ENCODE results near the gene EHF. TPM values are rescaled to one million over a fixed set of nuclear protein-coding genes. Genes with fewer than 3 reads are reported as not detected.

Gene EHF
- total RNA-seq, 4 donors from 2014 or later = 0.09 to 0.85 TPM; not detected in 2

DNA sequence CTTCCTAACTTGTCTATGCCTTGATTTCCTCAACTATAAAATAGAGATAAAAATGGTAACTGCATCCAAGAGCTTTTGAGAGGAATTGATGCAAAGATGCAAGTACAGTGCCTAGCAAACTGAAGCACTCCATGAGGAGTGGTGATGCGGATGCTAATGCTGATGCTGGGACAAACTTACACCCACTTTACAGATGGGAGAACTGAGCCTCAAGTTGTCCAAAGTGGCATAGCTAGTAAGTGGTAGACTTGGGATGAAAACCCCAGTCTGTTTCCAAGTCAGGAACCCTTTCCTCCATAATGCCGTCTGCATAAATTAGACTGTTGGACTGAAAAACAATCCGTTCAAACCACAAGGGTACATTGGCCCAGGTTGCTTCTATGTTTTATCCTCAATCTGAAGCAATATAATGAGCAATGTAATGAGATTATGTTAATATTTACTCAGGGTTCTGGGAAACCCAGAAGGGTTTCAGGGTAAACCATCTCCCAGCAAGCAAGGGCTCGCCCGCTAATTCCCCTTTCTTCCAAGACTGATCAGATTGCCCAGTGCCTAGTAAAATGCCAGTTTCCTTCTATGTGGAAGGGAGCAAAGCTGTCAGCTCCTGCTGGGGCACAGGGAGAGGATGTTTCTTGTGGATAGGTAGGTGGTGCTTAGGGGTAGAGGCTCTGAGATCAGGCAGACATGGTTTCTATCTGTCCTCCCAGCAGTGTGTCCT lies 10.4 kb upstream of the EHF start:
- H3K9me3 ChIP-seq = no peaks in the 10 kb centered on the region

GRCh38 chr11:34613015-34613414 lies 7.9 kb upstream of the EHF start:
- Histone ChIP-seq H3K4me3 (no peak overlapping the region), H3K36me3 (no peaks in the 10 kb centered on the region), H3K9me3 (no peaks in the 10 kb centered on the region), H3K4me1 (no peaks in the 10 kb centered on the region), H3K27me3 (no peaks in the 10 kb centered on the region), H3K27ac (no peak overlapping the region)
- no peak for DNase-seq
- intact Hi-C loops (cut with DNase I; ENCODE audit: low total_unique reads) = no loop called here
- in situ Hi-C loops (cut with MboI; ENCODE audit: low sequenced_read_pairs in 4 of 4) = no loop called here
- no peak for ATAC-seq
- TF ChIP-seq, protein P1, sequence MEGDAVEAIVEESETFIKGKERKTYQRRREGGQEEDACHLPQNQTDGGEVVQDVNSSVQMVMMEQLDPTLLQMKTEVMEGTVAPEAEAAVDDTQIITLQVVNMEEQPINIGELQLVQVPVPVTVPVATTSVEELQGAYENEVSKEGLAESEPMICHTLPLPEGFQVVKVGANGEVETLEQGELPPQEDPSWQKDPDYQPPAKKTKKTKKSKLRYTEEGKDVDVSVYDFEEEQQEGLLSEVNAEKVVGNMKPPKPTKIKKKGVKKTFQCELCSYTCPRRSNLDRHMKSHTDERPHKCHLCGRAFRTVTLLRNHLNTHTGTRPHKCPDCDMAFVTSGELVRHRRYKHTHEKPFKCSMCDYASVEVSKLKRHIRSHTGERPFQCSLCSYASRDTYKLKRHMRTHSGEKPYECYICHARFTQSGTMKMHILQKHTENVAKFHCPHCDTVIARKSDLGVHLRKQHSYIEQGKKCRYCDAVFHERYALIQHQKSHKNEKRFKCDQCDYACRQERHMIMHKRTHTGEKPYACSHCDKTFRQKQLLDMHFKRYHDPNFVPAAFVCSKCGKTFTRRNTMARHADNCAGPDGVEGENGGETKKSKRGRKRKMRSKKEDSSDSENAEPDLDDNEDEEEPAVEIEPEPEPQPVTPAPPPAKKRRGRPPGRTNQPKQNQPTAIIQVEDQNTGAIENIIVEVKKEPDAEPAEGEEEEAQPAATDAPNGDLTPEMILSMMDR (IDR thresholded peaks at IDR 0.05 in 4 of 5, conservative IDR thresholded peaks at IDR 0.05 in 1 of 5) = no peak
- TF ChIP-seq POLR2A (IDR thresholded peaks at IDR 0.05) = no peak

More for the DNA sequence above, 10.4 kb upstream of the EHF start:
- no peak for TF ChIP-seq POLR2A (IDR thresholded peaks at IDR 0.05)
- TF ChIP-seq, protein P1 (IDR thresholded peaks at IDR 0.05 in 4 of 5, conservative IDR thresholded peaks at IDR 0.05 in 1 of 5) = no peak
- no peak overlapping the region for H3K27ac ChIP-seq
- no peaks in the 10 kb centered on the region for H3K27me3 ChIP-seq
- no peak overlapping the region for H3K4me3 ChIP-seq
- intact Hi-C loops (cut with DNase I; ENCODE audit: low total_unique reads) (no loop called here), in situ Hi-C loops (cut with MboI; ENCODE audit: low sequenced_read_pairs in 4 of 4) (no loop called here)
- no peaks in the 10 kb centered on the region for H3K4me1 ChIP-seq
- ATAC-seq (no peak), DNase-seq (no peak)
- H3K36me3 ChIP-seq = no peaks in the 10 kb centered on the region

GRCh38 chr11:34613552-34614056 lies 7.3 kb upstream of the EHF start:
- Histone ChIP-seq H3K36me3 (no peaks in the 10 kb centered on the region), H3K27me3 (no peaks in the 10 kb centered on the region), H3K27ac (no peak overlapping the region), H3K4me1 (no peaks in the 10 kb centered on the region), H3K9me3 (no peaks in the 10 kb centered on the region), H3K4me3 (no peak overlapping the region)
- intact Hi-C loops (cut with DNase I; ENCODE audit: low total_unique reads) (no loop called here), in situ Hi-C loops (cut with MboI; ENCODE audit: low sequenced_read_pairs in 4 of 4) (no loop called here)
- no peak for ATAC-seq
- no peak for DNase-seq
- TF ChIP-seq POLR2A (IDR thresholded peaks at IDR 0.05) = no peak
- TF ChIP-seq, protein P1 (IDR thresholded peaks at IDR 0.05 in 4 of 5, conservative IDR thresholded peaks at IDR 0.05 in 1 of 5) = no peak

GRCh38 chr11:34614344-34615104 lies 6.4 kb upstream of the EHF start:
- Histone ChIP-seq H3K4me1 (no peaks in the 10 kb centered on the region), H3K36me3 (no peaks in the 10 kb centered on the region), H3K27me3 (no peaks in the 10 kb centered on the region), H3K27ac (no peak overlapping the region), H3K9me3 (no peaks in the 10 kb centered on the region), H3K4me3 (no peak overlapping the region)
- no peak for DNase-seq
- intact Hi-C loops (cut with DNase I; ENCODE audit: low total_unique reads) = no loop called here
- TF ChIP-seq POLR2A (IDR thresholded peaks at IDR 0.05) = no peak
- TF ChIP-seq, protein P1 (IDR thresholded peaks at IDR 0.05 in 4 of 5, conservative IDR thresholded peaks at IDR 0.05 in 1 of 5) = no peak
- peak; percentile 73 for ATAC-seq
- in situ Hi-C loops (cut with MboI; ENCODE audit: low sequenced_read_pairs in 4 of 4) = no loop called here
